Stimulated activated CD8-positive, alpha-beta memory T cell treated with anti-CD3 and anti-CD28 coated beads, Interleukin-4, amount 100 ng/mL, for 24 hours (primary cell): ENCODE results near the gene APMAP.

ENCODE experiments used
- DNase-seq: peaks from one replicate; pipeline ENCODE4 v3.0.0-alpha.2; 2020; ENCODE audit warnings: low read depth

The APMAP gene

GRCh38 chr20:24992487-24993205 lies at the start of gene APMAP:
Gene APMAP, minus strand, starts transcription at chr20:24992751. Its CDS starts 63 bp downstream, at chr20:24992688.
- DNase-seq: peak; percentile 98

- DNase-seq: no peak
Measured at GRCh38 chr20:25041813-25042530, 49.4 kb upstream of the APMAP start.

- DNase-seq: no peak
Measured at GRCh38 chr20:25040438-25040831, 47.9 kb upstream of the APMAP start.

GRCh38 chr20:25039697-25040437 lies 47.3 kb upstream of the APMAP start:
- no peak for DNase-seq

GRCh38 chr20:25038591-25039015 lies 46.1 kb upstream of the APMAP start:
- DNase-seq: no peak

GRCh38 chr20:25038103-25038410 lies 45.5 kb upstream of the APMAP start:
- no peak for DNase-seq

- DNase-seq: no peak
Measured at GRCh38 chr20:25037288-25038102, 44.9 kb upstream of the APMAP start.

- no peak for DNase-seq
Measured at GRCh38 chr20:25036331-25036936, 43.9 kb upstream of the APMAP start.

- no peak for DNase-seq
Measured at GRCh38 chr20:25035921-25036320, 43.4 kb upstream of the APMAP start.

GRCh38 chr20:25033924-25034300 lies 41.4 kb upstream of the APMAP start:
- no peak for DNase-seq

- no peak for DNase-seq
Measured at GRCh38 chr20:25033265-25033923, 40.8 kb upstream of the APMAP start.

GRCh38 chr20:25032478-25033264 lies 40.1 kb upstream of the APMAP start:
- no peak for DNase-seq

- no peak for DNase-seq
Measured at GRCh38 chr20:25032065-25032477, 39.5 kb upstream of the APMAP start.

- DNase-seq: no peak
Measured at GRCh38 chr20:25031241-25031640, 38.7 kb upstream of the APMAP start.

GRCh38 chr20:25030649-25031207 lies 38.2 kb upstream of the APMAP start:
- no peak for DNase-seq

- no peak for DNase-seq
Measured at GRCh38 chr20:25030007-25030648, 37.6 kb upstream of the APMAP start.

GRCh38 chr20:25025986-25026605 lies 33.5 kb upstream of the APMAP start:
- DNase-seq: no peak

GRCh38 chr20:25025091-25025861 lies 32.7 kb upstream of the APMAP start:
- no peak for DNase-seq
